Measurements from ENCODE around the gene KCNJ1. TPM values are rescaled to one million over a fixed set of nuclear protein-coding genes. Genes with fewer than 3 reads are reported as not detected.

Gene KCNJ1
- total RNA-seq, 1 donor from 2014 or later, result not detected

GRCh38 chr11:128827191-128827893 lies 39.8 kb downstream of the KCNJ1 start:
- DNase-seq (ENCODE audit: low spot score in 2 of 2) (no peak), FAIRE-seq (no peak)

GRCh38 chr11:128825050-128825784 lies 41.9 kb downstream of the KCNJ1 start:
- DNase-seq (ENCODE audit: low spot score in 2 of 2) (no peak), FAIRE-seq (no peak)

DNA sequence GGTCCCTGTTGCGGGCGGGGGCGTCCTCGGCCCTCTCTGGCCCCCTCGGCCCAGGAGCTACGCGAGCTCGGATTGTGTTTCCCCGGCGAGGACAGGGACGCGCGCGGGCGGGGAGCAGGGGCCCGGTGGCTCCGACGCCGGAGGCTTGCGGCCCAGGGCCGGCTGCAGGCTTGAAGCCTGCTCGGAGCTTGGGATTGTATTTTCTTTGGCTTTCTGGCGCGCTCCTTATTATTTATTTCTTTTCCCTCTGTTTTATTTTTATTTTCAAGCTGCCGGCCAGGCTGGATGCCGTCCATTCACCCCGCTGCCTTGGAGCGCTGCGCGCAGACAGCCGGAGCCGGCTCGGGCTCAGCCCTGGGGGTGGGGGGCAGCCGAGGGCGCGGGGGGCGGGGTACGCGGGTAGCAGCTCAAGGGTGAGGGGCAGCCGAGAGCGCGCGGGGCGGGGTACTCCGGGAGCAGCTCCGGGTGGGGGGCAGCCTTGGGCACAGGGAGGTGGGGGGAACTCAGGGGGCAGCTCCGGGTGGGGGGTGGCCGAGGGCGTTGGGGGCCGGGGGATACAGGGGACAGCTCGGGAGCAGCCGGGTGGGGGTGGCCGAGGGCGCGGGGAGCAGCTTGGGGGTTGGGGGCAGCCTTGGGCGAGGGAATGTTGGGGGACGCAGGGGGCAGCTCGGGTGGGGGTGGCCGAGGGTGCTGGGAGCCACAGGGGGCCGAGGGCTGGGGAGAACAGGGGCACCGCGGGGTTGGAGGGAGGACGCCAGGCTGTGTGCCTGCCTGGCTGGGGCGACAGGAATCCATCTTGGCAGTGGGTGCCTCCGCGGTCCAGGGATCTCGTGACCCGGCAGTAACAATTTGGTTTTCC lies 42.7 kb downstream of the KCNJ1 start:
- FAIRE-seq (no peak), DNase-seq (ENCODE audit: low spot score in 2 of 2) (peak; percentile 40)

DNA sequence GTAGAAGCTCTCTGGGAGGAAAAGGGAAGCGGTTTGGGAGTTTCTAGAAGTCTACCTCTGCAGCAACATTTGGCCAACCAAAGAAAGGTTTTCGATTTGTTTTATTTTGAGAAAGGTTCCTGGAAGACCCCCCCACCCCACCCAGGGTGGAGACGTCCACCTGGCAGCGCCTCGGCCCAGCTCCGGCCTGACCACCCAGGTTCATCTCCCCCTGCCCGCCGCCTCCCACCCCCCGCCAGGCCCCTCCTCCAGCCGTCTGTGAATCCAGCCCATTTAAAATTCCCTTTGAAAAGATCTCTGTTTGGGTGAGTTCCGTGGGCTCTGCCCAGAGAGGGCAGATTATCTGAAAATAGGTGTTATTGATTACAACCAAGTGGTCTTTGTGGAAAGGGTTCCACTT lies 43.3 kb downstream of the KCNJ1 start:
- FAIRE-seq, result no peak

GRCh38 chr11:128822130-128822529 lies 45.0 kb downstream of the KCNJ1 start:
- no peak for FAIRE-seq

More for the DNA sequence above, 43.3 kb downstream of the KCNJ1 start:
- no peak for DNase-seq (ENCODE audit: low spot score in 2 of 2)

GRCh38 chr11:128821556-128821955 lies 45.5 kb downstream of the KCNJ1 start:
- DNase-seq (ENCODE audit: low spot score in 2 of 2), result no peak

More at GRCh38 chr11:128822130-128822529, 45.0 kb downstream of the KCNJ1 start:
- no peak for DNase-seq (ENCODE audit: low spot score in 2 of 2)

DNA sequence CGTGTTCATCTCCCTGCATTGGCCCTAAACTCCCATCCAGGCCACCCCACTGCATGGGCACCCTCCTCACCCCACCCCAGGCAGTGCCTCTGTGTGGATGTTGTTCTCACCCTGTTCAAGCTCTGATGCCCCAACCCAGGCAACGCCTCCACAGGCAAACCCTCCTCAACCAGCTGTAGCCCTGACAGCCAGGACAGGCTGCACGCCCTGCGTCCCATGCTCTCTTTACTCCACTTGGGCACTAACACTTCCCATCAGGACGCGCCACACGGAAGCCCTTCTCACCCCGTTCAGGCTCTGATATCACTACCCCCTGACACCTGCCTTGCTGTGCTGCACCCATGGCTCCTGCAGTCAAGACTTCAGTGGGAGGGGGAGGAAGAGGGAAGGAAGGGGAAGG lies 47.9 kb downstream of the KCNJ1 start:
- FAIRE-seq, result no peak

More at GRCh38 chr11:128821556-128821955, 45.5 kb downstream of the KCNJ1 start:
- no peak for FAIRE-seq

GRCh38 chr11:128814856-128815705 lies 52.0 kb downstream of the KCNJ1 start:
- FAIRE-seq, result no peak

More for the DNA sequence above, 47.9 kb downstream of the KCNJ1 start:
- no peak for DNase-seq (ENCODE audit: low spot score in 2 of 2)

GRCh38 chr11:128813729-128814128 lies 53.4 kb downstream of the KCNJ1 start:
- DNase-seq (ENCODE audit: low spot score in 2 of 2), result no peak
- no peak for FAIRE-seq

More at GRCh38 chr11:128814856-128815705, 52.0 kb downstream of the KCNJ1 start:
- no peak for DNase-seq (ENCODE audit: low spot score in 2 of 2)

DNA sequence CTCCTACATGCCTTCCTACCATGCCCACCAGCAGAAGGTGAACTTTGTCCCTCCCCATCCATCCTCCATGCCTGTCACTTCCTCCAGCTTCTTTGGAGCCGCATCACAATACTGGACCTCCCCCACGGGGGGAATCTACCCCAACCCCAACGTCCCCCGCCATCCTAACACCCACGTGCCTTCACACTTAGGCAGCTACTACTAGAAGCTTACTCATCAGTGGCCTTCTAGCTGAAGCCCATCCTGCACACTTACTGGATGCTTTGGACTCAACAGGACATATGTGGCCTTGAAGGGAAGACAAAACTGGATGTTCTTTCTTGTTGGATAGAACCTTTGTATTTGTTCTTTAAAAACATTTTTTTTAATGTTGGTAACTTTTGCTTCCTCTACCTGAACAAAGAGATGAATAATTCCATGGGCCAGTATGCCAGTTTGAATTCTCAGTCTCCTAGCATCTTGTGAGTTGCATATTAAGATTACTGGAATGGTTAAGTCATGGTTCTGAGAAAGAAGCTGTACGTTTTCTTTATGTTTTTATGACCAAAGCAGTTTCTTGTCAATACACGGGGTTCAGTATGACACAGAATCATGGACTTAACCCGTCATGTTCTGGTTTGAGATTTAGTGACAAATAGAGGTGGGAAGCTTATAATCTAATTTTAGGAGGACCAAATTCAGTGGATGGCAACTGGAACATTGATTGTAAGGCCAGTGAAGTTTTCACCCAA lies 56.1 kb downstream of the KCNJ1 start:
- no peak for DNase-seq (ENCODE audit: low spot score in 2 of 2)
- no peak for FAIRE-seq

DNA sequence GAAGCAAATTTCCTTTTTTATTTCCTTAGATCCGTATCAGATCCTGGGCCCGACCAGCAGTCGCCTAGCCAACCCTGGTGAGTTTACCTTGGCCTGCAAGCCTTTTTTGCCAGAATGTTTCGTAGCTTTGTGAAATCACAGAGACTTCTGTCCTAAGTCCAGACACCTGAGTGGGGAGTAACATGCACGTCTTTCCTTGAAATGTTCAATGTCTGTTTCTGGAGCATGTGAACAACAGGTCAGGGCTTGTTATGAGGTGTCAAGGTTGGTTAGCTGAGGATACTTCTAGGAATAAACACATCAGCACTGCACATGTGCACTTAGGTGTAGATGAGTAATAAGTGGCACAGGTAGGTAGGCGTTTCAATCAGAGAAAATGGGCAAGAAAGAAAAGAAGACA lies 58.0 kb downstream of the KCNJ1 start:
- FAIRE-seq (no peak), DNase-seq (ENCODE audit: low spot score in 2 of 2) (no peak)

DNA sequence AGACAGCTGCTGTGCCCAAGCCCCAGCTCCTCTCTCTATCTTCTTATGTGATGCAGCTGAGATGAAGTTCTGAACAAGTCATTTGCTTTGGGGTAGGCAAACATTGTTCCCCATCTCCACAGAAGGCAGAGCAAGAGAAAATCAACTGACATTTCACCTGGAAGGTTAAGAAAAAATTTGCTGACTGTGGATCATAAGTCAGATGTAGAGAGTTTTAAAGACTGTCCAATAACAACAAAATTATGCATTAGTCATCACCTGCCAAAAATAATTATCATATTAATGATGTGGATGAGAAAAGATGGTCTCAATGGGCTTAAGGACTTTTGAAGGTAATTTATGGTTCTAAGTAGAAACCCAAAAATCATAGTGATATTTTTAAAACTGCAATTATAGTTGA lies 59.2 kb downstream of the KCNJ1 start:
- no peak for DNase-seq (ENCODE audit: low spot score in 2 of 2)
- no peak for FAIRE-seq

- FAIRE-seq (no peak), DNase-seq (ENCODE audit: low spot score in 2 of 2) (no peak)
These were observed 60.4 kb downstream of the KCNJ1 start for GRCh38 chr11:128806506-128807261.

DNA sequence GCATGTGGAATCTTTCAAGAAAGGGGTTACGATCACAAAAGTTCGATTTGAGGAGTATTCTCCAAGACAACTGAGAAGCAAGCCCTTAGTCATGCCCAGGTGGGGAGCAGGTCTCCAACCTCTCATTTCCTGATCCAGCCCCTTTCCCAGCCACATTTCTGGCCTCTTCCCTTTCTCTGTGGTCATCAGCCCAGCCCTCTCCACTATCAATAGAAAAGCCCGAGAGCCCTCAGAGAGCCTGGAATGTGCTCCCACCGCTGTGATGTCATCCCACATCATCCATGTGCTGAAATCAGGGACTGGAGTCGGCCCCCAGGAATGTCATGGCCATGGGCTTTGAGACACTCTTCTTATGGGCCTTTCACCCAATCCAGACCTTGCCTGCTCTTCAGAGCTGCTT lies 62.6 kb downstream of the KCNJ1 start:
- no peak for FAIRE-seq
- no peak for DNase-seq (ENCODE audit: low spot score in 2 of 2)

DNA sequence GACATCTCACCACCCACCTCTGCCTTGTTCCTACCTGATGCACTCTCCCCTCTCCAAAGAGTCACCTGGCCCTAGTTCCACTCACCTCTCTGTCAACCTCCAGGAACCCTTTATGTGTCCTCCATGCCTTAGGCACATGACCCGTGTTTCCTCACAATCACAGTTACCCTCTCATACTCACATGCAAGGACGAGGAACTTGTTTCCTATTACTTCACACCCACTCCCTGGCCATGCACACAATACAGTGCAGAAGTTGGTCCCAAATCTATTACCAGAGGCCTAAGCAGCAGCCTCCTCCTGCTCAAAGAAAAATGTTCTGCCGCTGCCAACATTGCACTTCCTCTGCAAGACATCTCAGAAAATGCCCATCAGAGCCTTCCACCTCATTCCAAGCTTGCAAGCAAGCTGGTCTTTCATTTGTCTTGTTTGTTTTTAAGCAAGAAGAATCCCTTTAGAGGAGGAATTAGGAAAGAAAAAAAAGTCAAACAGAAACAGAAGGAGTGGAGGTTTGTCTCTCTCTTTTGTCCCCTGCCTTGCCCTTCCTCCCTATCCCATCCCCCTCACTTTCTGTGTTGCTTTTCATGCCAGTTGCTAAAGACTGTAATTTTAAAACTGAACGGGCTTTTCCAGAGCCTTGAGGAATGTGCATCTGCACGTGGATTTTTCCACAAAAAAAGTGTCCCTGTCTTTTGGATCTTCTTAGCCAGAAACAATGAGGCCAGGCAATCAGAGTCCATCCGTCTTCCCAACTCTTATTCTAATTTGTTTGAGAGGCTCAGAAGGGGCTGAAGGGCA lies 63.4 kb downstream of the KCNJ1 start:
- no peak for FAIRE-seq
- no peak for DNase-seq (ENCODE audit: low spot score in 2 of 2)

DNA sequence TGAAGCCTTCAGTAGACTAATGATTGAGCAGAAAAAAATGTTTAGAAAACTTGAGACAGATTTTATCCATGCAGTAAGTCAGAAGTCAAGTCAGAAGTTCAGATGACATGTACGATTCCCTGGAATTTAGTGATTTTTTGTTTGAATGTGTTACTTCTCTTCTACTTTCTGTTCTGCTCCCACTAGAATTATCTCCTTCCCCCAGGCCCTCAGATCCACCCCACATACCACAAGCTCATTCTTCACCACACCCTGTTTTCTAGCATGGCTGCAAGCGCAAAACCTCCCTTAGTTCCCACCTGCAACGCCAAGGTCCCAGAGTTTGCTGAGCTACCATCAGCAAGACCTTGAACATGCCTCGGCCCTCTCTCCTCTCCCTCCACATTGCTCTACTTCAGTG lies 64.1 kb downstream of the KCNJ1 start:
- FAIRE-seq (no peak), DNase-seq (ENCODE audit: low spot score in 2 of 2) (no peak)

DNA sequence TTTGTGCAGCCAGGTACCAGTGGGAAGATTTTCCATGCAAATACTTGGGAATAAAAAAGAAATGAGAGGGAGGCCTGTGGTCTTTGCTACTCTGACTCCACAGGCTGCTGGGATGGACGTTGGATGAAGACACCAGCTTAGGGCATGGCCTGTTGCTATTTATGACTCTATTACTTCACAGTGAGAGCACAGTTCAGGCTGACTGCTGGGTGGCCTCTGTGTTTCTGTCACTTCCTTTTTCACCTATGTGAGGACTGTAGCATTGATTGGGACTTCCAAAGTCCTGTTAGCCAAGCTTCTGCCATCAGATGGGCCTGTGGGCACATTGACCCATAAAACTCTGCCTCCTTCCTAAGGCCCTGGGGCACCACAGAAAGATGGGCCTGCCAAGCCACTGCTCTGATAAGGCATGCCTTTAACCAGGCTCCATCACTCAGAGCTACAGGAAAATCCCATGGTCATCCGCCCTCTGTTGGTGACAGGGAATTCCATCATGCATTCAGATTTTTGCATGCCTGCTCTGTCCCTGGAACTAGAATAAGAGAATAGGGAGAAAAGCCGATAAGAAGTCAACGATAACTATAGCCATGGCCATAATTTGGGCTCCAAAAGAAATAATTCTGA lies 64.6 kb downstream of the KCNJ1 start:
- no peak for DNase-seq (ENCODE audit: low spot score in 2 of 2)
- no peak for FAIRE-seq
